Glutamatergic neuron (in vitro differentiated cells): Measurements from ENCODE around the gene IFT43. TPM values are rescaled to one million over a fixed set of nuclear protein-coding genes. Genes with fewer than 3 reads are reported as not detected.

ENCODE experiments used
- DNase-seq: peaks from one replicate; pipeline ENCODE4 v3.0.0; 2022
- H3K27ac Mint-ChIP-seq: one replicate; pipeline ENCODE4 v1.8.0; 2020; ENCODE audit warnings: mild to moderate bottlenecking, mixed read lengths, inconsistent platforms; ENCODE audit not compliant: unreplicated experiment
- H3K27me3 Mint-ChIP-seq: one replicate; pipeline ENCODE4 v1.8.0; 2020; ENCODE audit warnings: mild to moderate bottlenecking, moderate library complexity, mixed read lengths, inconsistent platforms; ENCODE audit not compliant: unreplicated experiment
- H3K36me3 Mint-ChIP-seq: one replicate; pipeline ENCODE4 v1.8.0; 2020; ENCODE audit warnings: mild to moderate bottlenecking, mixed read lengths, inconsistent platforms; ENCODE audit not compliant: unreplicated experiment
- H3K4me1 Mint-ChIP-seq: one replicate; pipeline ENCODE4 v1.8.0; 2020; ENCODE audit warnings: mild to moderate bottlenecking, low read depth, mixed read lengths, inconsistent platforms; ENCODE audit not compliant: unreplicated experiment
- H3K4me3 Mint-ChIP-seq: one replicate; pipeline ENCODE4 v1.8.0; 2020; ENCODE audit warnings: mild to moderate bottlenecking, mixed read lengths, inconsistent platforms; ENCODE audit not compliant: unreplicated experiment
- H3K9me3 Mint-ChIP-seq: one replicate; pipeline ENCODE4 v1.8.0; 2020; ENCODE audit warnings: mild to moderate bottlenecking, moderate library complexity, mixed read lengths, inconsistent platforms; ENCODE audit not compliant: unreplicated experiment
- total RNA-seq: library from RNA; stranded (reverse); fragmentation: NEBNext Ultra II Directional; extraction: Animal tissue kit (Norgen Biotek cat#: 25700); gene quantifications from one replicate; pipeline ENCODE4 v1.2.1, GENCODE V29; 2021; ENCODE audit not compliant: unreplicated experiment
- TF ChIP-seq, protein P1 (sequence below): fragments of 200-600 bp; sonication (generic); IDR thresholded peaks from one replicate; pipeline ENCODE4 v1.5.0; 2021; ENCODE audit not compliant: partially characterized antibody, unreplicated experiment

The IFT43 gene
- total RNA-seq, 1 donor from 2014 or later: 30.2 TPM

DNA sequence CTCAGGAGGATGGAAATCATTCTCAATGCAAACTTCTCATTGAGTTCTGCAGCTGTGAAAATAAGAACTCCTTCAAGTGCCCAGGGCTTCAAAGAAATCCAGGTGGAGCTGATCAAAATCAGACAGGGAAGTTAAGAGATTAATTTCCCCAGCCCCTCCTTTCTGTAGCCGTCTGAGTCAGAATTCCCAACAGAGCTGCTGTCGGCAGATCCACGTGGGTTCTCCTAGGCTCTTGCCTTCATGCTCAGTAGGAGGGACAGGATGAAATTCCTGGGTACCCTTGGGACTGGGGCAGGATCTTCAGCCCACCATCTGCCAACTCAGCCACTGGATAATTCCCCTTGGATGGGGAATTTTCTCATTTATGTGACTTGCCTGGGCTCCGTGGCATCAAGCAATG, 17.1 kb upstream of the IFT43 start:
- peak overlapping the region; percentile 86 for H3K27ac Mint-ChIP-seq
- DNase-seq: no peak
- TF ChIP-seq, protein P1, sequence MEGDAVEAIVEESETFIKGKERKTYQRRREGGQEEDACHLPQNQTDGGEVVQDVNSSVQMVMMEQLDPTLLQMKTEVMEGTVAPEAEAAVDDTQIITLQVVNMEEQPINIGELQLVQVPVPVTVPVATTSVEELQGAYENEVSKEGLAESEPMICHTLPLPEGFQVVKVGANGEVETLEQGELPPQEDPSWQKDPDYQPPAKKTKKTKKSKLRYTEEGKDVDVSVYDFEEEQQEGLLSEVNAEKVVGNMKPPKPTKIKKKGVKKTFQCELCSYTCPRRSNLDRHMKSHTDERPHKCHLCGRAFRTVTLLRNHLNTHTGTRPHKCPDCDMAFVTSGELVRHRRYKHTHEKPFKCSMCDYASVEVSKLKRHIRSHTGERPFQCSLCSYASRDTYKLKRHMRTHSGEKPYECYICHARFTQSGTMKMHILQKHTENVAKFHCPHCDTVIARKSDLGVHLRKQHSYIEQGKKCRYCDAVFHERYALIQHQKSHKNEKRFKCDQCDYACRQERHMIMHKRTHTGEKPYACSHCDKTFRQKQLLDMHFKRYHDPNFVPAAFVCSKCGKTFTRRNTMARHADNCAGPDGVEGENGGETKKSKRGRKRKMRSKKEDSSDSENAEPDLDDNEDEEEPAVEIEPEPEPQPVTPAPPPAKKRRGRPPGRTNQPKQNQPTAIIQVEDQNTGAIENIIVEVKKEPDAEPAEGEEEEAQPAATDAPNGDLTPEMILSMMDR: no peak
- peaks cover 51% of the 10 kb centered on the region for H3K4me1 Mint-ChIP-seq
- H3K27me3 Mint-ChIP-seq: peaks cover 18% of the 10 kb centered on the region
- H3K9me3 Mint-ChIP-seq: peaks cover 3% of the 10 kb centered on the region
- H3K4me3 Mint-ChIP-seq: peak overlapping the region; percentile 39
- H3K36me3 Mint-ChIP-seq: peaks cover 10% of the 10 kb centered on the region

DNA sequence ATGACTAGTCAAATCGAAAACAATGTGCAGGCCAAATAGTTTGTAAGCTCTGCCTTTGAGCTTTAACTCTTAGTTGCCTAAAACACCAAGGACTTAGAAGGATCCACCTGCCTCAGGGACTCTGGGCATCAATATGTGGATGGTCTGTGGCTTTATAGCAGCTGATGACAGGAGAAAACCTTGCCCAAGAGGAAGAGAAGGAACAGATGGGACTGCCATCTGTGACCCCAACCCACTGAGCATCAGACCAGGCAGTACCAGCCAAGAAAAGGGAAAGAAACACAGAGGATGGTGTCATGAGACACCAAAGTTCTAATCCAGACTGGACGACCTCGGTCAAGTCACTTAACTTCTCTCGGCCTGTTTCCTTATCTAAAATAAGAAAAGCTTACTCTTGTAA, 16.4 kb upstream of the IFT43 start:
- peaks cover 18% of the 10 kb centered on the region for H3K27me3 Mint-ChIP-seq
- H3K36me3 Mint-ChIP-seq: peaks cover 10% of the 10 kb centered on the region
- no peak for DNase-seq
- H3K4me3 Mint-ChIP-seq: peak overlapping the region; percentile 39
- TF ChIP-seq, protein P1: no peak
- peaks cover 3% of the 10 kb centered on the region for H3K9me3 Mint-ChIP-seq
- peak overlapping the region; percentile 86 for H3K27ac Mint-ChIP-seq
- H3K4me1 Mint-ChIP-seq: peaks cover 52% of the 10 kb centered on the region

DNA sequence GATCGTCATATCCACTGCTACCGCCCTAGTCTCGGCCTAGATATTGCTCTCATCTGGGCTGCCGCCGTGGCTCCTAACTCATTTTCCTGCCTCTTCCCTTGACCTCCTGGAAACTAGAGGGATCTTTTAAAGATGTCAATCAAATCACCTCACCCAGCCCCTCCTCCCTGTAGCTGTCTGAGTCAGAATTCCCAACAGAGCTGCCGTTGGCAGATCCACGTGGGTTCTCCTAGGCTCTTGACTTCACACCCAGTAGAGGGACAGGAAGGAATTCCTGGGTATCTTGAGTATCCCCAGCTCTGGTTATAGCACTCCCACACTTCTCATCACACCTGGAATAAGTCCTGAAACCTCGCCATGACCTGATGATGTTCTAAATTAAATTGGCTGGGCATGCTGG, 15.7 kb upstream of the IFT43 start:
- TF ChIP-seq, protein P1: no peak
- peaks cover 46% of the 10 kb centered on the region for H3K4me1 Mint-ChIP-seq
- peaks cover 3% of the 10 kb centered on the region for H3K9me3 Mint-ChIP-seq
- peak overlapping the region; percentile 86 for H3K27ac Mint-ChIP-seq
- H3K27me3 Mint-ChIP-seq: peaks cover 18% of the 10 kb centered on the region
- DNase-seq: no peak
- H3K36me3 Mint-ChIP-seq: peaks cover 10% of the 10 kb centered on the region
- peak overlapping the region; percentile 58 for H3K4me3 Mint-ChIP-seq

DNA sequence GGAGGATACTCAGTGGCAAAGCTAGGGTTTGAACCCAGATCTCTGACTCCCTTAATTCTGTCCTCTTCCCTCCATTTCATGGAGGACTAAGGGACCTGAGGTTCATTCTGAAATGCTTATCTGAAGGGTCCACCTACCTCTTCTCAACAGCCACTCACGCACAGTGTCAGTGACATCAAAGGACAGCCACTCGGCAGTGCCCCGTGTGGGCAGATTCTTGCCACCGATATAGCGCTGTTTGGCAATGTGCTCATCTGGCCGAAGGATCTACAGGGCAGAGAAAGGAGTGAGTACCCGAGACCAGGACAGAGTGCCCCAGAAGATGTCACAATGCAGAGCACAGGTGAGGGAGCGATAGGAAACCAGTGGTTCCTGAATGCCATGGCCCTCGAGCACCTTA, 14.6 kb upstream of the IFT43 start:
- Mint-ChIP-seq H3K27me3 (peaks cover 18% of the 10 kb centered on the region), H3K36me3 (peaks cover 6% of the 10 kb centered on the region), H3K4me3 (no peak overlapping the region), H3K9me3 (peaks cover 3% of the 10 kb centered on the region), H3K4me1 (peaks cover 45% of the 10 kb centered on the region), H3K27ac (peak overlapping the region; percentile 29)
- DNase-seq: no peak
- TF ChIP-seq, protein P1: no peak

DNA sequence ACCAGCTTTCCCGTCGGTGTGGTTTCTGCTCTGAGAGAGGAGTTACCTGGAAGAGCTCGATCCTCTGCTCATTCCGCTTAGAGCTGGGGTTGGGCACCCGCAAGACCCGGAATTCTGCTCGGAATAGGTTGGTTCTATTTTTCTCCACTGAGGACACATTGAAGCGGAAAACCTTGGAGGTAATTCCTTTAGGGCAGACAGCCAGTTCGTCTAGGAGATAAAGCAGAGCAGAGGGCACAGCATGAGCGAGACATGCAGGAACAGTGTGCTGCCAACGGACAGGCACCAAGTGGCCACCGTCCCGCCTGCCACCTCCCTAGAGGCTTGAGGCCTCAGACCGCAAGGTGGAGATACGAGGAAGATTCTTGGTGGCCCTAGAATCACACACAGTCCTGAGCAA, 14.1 kb upstream of the IFT43 start:
- no peak for DNase-seq
- Mint-ChIP-seq H3K4me1 (peaks cover 44% of the 10 kb centered on the region), H3K27ac (no peak overlapping the region), H3K9me3 (peaks cover 3% of the 10 kb centered on the region), H3K4me3 (no peak overlapping the region), H3K36me3 (peaks cover under 1% of the 10 kb centered on the region), H3K27me3 (peaks cover 18% of the 10 kb centered on the region)
- TF ChIP-seq, protein P1: no peak
